ENCODE measurements around the gene CKB. TPM values are rescaled to one million over a fixed set of nuclear protein-coding genes. Genes with fewer than 3 reads are reported as not detected.
A peak's percentile ranks its signal among the peaks of the same experiment; 100 is the strongest.

CKB gene
- polyA plus RNA-seq, 1 donor from 2014 or later = 0.61 TPM

DNA sequence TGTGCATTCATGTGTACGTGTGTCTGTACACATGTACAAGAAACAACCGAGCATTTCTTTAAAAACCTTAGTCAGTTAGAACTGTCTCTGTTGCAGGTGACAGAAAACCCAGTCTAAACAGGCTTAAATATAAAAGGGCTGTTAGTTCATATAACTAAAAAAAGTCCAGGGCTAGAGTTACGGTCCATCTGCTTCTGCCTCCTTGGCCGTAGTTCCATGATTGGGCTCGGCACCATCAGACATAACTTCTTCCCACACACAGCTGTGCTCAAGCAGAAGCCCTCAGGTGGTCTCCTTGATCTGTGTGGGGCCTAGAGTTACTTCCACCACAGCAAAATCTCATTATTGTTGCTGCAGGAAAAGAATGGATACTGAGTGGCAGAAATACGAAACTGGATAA, 34.6 kb downstream of the CKB start:
- H3K4me3 Mint-ChIP-seq = no peak overlapping the region
- no peaks in the 10 kb centered on the region for H3K9me3 Mint-ChIP-seq
- peaks cover 8% of the 10 kb centered on the region for H3K36me3 Mint-ChIP-seq
- H3K4me1 Mint-ChIP-seq = no peaks in the 10 kb centered on the region
- H3K27me3 Mint-ChIP-seq = no peaks in the 10 kb centered on the region
- no peak overlapping the region for H3K27ac Mint-ChIP-seq

DNA sequence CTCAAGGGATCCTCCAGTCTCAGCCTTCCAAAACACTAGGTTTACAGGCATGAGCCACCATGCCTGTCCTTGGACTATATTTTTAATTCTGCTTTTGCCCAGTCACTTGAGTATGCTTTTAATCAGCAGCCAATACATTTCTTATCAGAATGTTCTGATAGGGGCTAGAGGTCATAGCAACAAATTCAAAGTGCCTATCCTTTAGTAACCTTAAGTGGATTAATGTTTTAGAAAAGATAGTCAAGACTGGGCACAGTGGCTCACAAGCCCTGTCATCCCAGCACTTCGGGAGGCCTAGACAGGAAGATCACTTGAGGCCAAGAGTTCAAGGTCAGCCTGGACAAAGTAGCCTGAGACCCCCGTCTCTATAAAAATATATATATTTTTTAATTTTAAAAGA, 37.1 kb downstream of the CKB start:
- no peaks in the 10 kb centered on the region for H3K9me3 Mint-ChIP-seq
- H3K27ac Mint-ChIP-seq = no peak overlapping the region
- no peaks in the 10 kb centered on the region for H3K27me3 Mint-ChIP-seq
- H3K36me3 Mint-ChIP-seq = peaks cover 9% of the 10 kb centered on the region
- H3K4me3 Mint-ChIP-seq = no peak overlapping the region
- peaks cover 9 to 11% (median 10%) of the 10 kb centered on the region in 3 donors for H3K4me1 Mint-ChIP-seq

DNA sequence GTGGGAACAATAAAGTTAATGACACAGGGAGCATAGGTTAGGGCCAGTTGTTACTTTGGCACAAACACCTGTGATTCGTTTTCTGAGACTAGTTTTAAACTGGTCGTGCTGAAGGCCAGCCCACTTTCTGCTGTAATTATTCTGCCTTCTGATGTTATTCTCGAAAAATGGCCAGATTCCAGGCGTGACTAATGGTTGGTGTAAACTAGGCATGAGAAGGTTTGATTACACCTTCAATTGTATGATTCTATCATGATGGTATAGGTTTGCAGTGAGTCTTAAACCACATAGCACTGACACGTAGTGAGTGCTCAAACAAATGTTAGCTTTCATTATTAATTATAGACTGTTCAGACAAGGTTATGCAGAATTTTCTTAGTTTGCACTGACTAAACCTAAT, 39.0 kb downstream of the CKB start:
- H3K27ac Mint-ChIP-seq = no peak overlapping the region

DNA sequence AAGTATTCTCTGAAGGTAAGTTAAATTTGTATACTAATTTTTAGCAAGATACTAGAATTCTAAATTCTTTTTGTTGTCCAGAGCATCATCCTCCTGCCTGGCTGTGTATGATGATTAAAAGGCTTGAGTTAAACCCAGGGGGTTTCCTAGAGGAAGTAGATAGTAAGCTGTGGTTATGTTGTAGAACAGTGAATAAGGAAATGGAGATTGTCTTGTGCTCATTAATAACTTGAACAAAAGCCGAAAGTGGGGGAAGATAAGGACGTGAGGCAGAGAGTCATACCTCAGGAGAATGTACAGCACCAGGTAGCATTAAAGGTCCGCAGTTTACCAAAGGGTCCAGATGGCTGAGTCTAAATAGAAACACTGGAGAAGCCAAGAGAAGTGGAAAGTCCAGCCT, 42.0 kb downstream of the CKB start:
- Mint-ChIP-seq H3K27me3 (no peaks in the 10 kb centered on the region), H3K27ac (peak overlapping the region in 2 of 3 donors; percentile 2 to 63), H3K4me3 (peak overlapping the region in 2 of 4 donors; percentile 34 to 42), H3K4me1 (peaks cover 13 to 16% (median 13%) of the 10 kb centered on the region in 3 donors), H3K9me3 (no peaks in the 10 kb centered on the region), H3K36me3 (peaks cover 10% of the 10 kb centered on the region)

More for the DNA sequence above, 39.0 kb downstream of the CKB start:
- Mint-ChIP-seq H3K9me3 (no peaks in the 10 kb centered on the region), H3K27me3 (no peaks in the 10 kb centered on the region), H3K36me3 (peaks cover 6% of the 10 kb centered on the region), H3K4me3 (no peak overlapping the region), H3K4me1 (peaks cover 13 to 16% (median 13%) of the 10 kb centered on the region in 3 donors)

DNA sequence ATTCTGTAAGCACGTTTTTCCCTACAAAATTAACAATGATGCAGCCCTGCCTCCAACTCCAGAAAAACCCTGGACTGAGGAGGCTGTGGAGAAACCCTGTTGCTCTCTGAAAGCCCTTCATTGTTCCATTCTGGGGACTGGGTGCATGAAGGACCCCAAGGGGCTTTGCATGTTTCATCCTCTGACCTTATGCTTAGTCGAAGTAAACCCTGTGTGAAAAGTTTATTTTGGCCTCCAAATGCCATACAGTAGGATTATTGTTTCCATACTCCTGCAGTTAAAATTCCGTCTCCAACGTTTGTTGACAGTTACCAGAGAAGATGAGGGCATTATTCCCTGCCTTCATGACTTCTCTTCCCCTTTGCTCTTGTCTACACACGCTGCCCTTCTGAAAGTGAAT, 46.0 kb downstream of the CKB start:
- peaks cover 13 to 16% (median 13%) of the 10 kb centered on the region in 3 donors for H3K4me1 Mint-ChIP-seq
- H3K36me3 Mint-ChIP-seq = peaks cover 8% of the 10 kb centered on the region
- H3K27ac Mint-ChIP-seq = peak overlapping the region in 1 of 3 donors; percentile 22
- H3K27me3 Mint-ChIP-seq = no peaks in the 10 kb centered on the region
- H3K9me3 Mint-ChIP-seq = no peaks in the 10 kb centered on the region
- no peak overlapping the region for H3K4me3 Mint-ChIP-seq

DNA sequence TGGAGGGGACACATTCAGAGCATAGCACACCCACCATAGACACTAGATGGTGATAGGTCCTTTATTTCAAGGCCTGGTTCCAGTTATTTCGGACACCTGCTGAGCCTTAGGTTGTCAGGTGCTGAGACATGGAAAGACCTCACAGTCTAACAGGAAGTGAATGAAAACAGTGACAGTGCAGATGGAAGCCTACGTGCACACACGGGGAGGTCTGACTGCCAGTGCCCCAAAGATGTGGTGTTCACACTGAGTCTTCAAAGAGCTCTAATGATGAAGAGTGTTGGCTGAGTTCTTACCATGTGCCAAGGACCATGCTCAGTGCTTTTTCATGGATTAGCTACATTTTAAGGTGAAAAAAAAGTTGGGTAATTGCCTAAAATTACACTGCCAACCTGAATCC, 46.6 kb downstream of the CKB start:
- no peak overlapping the region for H3K27ac Mint-ChIP-seq
- H3K36me3 Mint-ChIP-seq = peaks cover 6% of the 10 kb centered on the region
- no peaks in the 10 kb centered on the region for H3K27me3 Mint-ChIP-seq
- peaks cover 7 to 11% (median 9%) of the 10 kb centered on the region in 3 donors for H3K4me1 Mint-ChIP-seq
- no peak overlapping the region for H3K4me3 Mint-ChIP-seq
- no peaks in the 10 kb centered on the region for H3K9me3 Mint-ChIP-seq

DNA sequence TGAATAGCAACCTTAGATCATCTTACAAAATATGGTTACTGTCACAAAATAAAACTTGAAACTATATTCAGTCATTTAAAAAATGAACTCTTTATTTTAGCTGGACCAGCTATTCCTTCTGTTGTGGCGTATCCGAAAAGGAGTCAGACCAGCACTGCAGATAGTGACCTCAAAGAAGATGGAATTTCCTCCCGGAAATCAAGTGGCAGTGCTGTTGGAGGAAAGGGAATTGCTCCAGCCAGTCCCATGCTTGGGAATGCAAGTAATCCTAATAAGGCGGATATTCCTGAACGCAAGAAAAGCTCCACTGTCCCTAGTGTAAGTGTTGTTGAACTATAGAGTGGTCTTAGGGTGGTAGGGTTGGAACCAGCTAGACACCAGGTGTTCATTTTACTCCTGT, 47.7 kb downstream of the CKB start:
- Mint-ChIP-seq H3K36me3 (peaks cover 9% of the 10 kb centered on the region), H3K4me1 (no peaks in the 10 kb centered on the region), H3K9me3 (no peaks in the 10 kb centered on the region), H3K27me3 (no peaks in the 10 kb centered on the region), H3K4me3 (no peak overlapping the region), H3K27ac (peak overlapping the region in 1 of 3 donors; percentile 47)

DNA sequence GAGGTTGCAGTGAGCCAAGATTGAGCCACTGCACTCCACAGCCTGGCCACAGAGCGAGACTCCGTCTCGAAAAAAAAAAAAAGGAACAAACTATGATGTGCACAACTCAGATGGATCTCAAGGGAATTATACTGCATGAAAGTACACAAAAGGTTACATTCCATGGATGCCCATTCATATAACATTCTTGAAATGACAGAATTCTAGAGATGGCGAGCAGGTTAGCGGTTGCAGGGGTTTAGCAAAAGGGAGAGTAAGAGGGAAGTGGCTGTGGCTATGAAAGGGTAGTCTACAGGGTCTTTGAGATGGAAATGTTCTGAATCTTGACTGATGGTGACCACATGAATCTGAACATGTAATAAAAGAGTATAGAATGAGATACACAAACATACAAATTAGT, 49.7 kb downstream of the CKB start:
- Mint-ChIP-seq H3K27me3 (no peaks in the 10 kb centered on the region), H3K4me1 (no peaks in the 10 kb centered on the region), H3K4me3 (no peak overlapping the region), H3K36me3 (peaks cover 12% of the 10 kb centered on the region), H3K27ac (peak overlapping the region in 2 of 3 donors; percentile 62 to 64), H3K9me3 (no peaks in the 10 kb centered on the region)

Other genes starting within 250 kb of the CKB start
- gene EIF5, start 188.6 kb downstream of the CKB start, polyA plus RNA-seq = 372 TPM
- gene MARK3, start 137.4 kb downstream of the CKB start, polyA plus RNA-seq = 40.3 TPM
- gene TRMT61A, start 6.4 kb upstream of the CKB start, polyA plus RNA-seq = 12.6 TPM
- gene BAG5, start 39.8 kb upstream of the CKB start, polyA plus RNA-seq = 42.1 TPM
- gene COA8, start 40.1 kb upstream of the CKB start, polyA plus RNA-seq = 67.9 TPM
- 80.2 TPM for gene KLC1, start 106.4 kb upstream of the CKB start, polyA plus RNA-seq
- gene XRCC3, start 192.6 kb upstream of the CKB start, polyA plus RNA-seq = 5.7 TPM
- gene ZFYVE21, start 193.0 kb upstream of the CKB start, polyA plus RNA-seq = 10.3 TPM